C4-2B (cell line): ENCODE results near the gene EPB41L5.

Source experiments
- CTCF ChIP-seq: fragments of 450-650 bp; conservative IDR thresholded peaks from 2 replicates; pipeline ENCODE4 v1.5.1; 2017; ENCODE audit warnings: mild to moderate bottlenecking
- ZFX ChIP-seq: fragments of 450-650 bp; IDR thresholded peaks from 2 replicates; pipeline ENCODE4 v1.6.1; 2017

DNA sequence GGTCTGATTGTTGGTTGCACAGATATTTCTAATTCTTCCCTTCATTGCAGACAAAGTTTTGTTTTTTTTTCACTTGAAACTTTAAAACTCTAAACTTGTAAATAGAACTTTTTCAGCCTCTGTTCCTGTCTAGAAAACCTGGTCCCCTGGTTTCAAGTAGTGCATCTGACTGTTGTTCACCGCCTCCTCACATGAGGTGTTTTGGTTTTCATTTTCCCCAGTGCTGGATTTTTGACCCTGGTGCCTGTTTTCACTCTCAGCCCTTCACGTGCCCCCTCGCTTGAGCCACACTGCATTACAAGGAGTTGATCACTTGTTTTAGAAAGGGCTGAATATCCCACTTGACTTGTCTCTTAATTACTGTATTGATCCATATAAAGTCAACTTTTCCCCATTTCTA, 110.2 kb downstream of the EPB41L5 start:
- TF ChIP-seq CTCF (no peak), ZFX (no peak)
